ENCODE results near the gene SNUPN.

DNA sequence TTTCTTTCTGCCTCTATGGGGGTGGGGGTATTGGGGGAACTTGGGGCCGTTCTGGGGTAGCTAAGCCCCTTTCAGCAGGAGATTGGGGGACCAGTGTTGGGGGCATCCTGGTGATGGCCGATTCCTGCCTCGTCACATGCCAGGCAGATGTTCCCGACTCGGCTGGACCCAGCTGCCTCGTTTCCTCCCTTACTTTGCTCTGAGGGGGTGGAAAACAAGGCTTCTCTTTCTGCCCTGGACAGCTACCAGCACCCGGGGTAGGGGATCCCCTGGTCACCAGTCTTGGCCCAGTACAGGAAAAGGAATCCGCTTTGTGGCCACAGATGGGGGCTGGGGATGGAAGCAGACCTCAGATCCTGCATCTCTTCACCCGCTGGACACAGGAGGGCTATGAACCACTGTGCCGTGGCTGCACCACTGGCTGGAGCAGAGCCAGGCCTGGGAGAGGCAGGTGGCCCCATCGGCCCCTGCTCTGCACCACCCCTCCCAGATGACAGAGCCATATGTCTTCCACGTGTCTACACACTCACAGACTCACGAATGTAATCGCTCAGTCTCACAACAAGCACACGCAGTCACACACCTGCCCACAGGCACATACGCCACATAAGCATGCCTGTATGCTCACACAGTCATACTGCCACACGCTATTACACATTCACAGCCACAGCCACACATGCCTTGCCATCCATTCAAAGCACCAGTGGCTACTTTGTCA lies 34.6 kb upstream of the SNUPN start:
- TF ChIP-seq MAFK (IDR thresholded peaks at IDR 0.05; ENCODE audit: low read depth, low read length) = no peak
- TF ChIP-seq RCOR1 (IDR thresholded peaks at IDR 0.05; ENCODE audit: insufficient replicate concordance, low read length) = no peak
- TF ChIP-seq, protein P1, sequence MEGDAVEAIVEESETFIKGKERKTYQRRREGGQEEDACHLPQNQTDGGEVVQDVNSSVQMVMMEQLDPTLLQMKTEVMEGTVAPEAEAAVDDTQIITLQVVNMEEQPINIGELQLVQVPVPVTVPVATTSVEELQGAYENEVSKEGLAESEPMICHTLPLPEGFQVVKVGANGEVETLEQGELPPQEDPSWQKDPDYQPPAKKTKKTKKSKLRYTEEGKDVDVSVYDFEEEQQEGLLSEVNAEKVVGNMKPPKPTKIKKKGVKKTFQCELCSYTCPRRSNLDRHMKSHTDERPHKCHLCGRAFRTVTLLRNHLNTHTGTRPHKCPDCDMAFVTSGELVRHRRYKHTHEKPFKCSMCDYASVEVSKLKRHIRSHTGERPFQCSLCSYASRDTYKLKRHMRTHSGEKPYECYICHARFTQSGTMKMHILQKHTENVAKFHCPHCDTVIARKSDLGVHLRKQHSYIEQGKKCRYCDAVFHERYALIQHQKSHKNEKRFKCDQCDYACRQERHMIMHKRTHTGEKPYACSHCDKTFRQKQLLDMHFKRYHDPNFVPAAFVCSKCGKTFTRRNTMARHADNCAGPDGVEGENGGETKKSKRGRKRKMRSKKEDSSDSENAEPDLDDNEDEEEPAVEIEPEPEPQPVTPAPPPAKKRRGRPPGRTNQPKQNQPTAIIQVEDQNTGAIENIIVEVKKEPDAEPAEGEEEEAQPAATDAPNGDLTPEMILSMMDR (conservative IDR thresholded peaks at IDR 0.05; ENCODE audit: low read depth, low read length) = no peak
- TF ChIP-seq RAD21 (IDR thresholded peaks at IDR 0.05; ENCODE audit: low read length) = no peak
- TF ChIP-seq POLR2A (IDR thresholded peaks at IDR 0.05; ENCODE audit: low read depth, low read length) = no peak
- TF ChIP-seq CHD1 (IDR thresholded peaks at IDR 0.05; ENCODE audit: low read depth, low read length) = no peak
- TF ChIP-seq, protein P2, sequence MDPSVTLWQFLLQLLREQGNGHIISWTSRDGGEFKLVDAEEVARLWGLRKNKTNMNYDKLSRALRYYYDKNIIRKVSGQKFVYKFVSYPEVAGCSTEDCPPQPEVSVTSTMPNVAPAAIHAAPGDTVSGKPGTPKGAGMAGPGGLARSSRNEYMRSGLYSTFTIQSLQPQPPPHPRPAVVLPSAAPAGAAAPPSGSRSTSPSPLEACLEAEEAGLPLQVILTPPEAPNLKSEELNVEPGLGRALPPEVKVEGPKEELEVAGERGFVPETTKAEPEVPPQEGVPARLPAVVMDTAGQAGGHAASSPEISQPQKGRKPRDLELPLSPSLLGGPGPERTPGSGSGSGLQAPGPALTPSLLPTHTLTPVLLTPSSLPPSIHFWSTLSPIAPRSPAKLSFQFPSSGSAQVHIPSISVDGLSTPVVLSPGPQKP (IDR thresholded peaks at IDR 0.05; ENCODE audit: borderline replicate concordance, low read depth, low read length) = no peak
